ENCODE measurements around the gene HYAL1. TPM values are rescaled to one million over a fixed set of nuclear protein-coding genes. Genes with fewer than 3 reads are reported as not detected.
A peak's percentile ranks its signal among the peaks of the same experiment; 100 is the strongest.
"Not testable (repeated sequence)": the region's sequence is repeated elsewhere in the genome, so short reads cannot be mapped to it uniquely, and the experiment has no call there.

The HYAL1 gene
- total and polyA plus RNA-seq, 2 experiments from 2014 or later = 0.20 TPM; not detected in 1

DNA sequence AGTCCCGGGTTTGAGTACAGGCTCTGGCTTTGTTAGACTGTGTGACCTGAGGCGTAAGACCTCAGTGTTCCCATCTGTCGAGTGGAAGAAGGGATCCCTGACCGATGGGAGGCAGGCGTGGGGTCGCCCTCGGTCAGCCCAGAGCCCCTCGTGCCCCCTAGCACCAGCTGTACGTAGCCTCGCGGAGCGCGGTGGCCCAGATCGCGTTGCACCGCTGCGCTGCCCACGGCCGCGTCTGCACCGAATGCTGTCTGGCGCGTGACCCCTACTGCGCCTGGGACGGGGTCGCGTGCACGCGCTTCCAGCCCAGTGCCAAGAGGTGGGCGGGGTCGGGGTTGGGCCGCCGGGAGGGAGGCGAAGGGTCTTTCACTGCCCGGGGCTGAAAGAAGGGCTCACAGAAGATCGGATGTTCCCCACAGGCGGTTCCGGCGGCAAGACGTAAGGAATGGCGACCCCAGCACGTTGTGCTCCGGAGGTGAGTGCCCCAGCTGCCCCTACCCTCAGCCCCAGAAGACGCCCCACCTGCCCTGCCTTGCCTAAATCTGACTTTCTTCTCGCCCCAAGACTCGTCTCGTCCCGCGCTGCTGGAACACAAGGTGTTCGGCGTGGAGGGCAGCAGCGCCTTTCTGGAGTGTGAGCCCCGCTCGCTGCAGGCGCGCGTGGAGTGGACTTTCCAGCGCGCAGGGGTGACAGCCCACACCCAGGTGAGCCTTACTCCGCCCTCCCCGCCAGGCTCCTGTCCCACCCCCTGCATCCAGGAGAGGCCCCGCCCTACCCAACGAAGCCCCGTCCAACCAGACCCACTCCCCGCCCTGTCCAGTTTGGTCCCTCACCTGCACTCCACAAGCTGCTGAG is 28.0 kb downstream of the HYAL1 start:
- Histone ChIP-seq H3K9me3 (ENCODE audit: low read depth) (no peaks in the 10 kb centered on the region), H3F3A (ENCODE audit: insufficient read depth) (no peaks in the 10 kb centered on the region), H3K79me2 (ENCODE audit: insufficient read depth) (no peaks in the 10 kb centered on the region), H3K4me1 (ENCODE audit: insufficient read depth) (peaks cover 2% of the 10 kb centered on the region), H4K20me1 (ENCODE audit: insufficient read depth) (no peaks in the 10 kb centered on the region), H3K4me2 (ENCODE audit: unreplicated experiment) (no peak overlapping the region), H2AFZ (no peak overlapping the region), H3K36me3 (ENCODE audit: low read depth) (no peaks in the 10 kb centered on the region), H3K27me3 (replicated peaks; ENCODE audit: insufficient read depth) (no peaks in the 10 kb centered on the region), H3K27ac (no peak overlapping the region), H3K9ac (no peak overlapping the region), H3K4me3 (no peak overlapping the region), H3K9me2 (ENCODE audit: insufficient read depth) (no peaks in the 10 kb centered on the region)
- in situ Hi-C loops (cut with MboI) = no loop called here
- no peak for DNase-seq
- TF ChIP-seq EZH2 (IDR thresholded peaks at IDR 0.05; ENCODE audit: insufficient read depth, poor library complexity, severe bottlenecking) (no peak), EZH2phosphoT487 (IDR thresholded peaks at IDR 0.05; ENCODE audit: insufficient read depth, low read depth) (no peak)
- 87 to 94% methylated on average over 23 to 65 of the region's 65 CpGs for whole genome bisulfite sequencing, 2 experiments (ENCODE audit: low coverage in 1 of 2, low lambda C conversion rate in 2 of 2, missing lambda C conversion rate in 2 of 2)

DNA sequence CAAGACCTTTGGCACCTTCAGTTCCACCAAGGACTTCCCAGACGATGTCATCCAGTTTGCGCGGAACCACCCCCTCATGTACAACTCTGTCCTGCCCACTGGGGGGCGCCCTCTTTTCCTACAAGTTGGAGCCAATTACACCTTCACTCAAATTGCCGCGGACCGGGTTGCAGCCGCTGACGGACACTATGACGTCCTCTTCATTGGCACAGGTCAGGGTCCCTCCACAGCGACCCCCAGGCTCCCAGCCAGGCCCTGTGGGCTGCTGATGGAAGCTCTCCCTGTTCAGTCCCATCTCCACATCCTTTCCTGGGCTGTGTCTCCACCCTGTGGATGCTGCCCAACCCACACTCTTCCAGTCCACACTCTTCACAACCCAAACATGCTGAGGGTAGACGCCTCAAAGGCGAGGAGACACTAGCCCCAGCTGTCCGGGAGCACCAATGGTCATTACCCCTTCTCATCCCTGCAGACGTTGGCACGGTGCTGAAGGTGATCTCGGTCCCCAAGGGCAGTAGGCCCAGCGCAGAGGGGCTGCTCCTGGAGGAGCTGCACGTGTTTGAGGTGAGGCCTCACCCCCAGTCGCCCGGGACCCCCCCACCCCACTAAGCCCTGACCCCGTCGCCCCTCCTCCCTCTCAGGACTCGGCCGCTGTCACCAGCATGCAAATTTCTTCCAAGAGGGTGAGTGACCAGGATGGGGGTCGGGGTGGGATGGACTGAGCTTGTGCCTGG is 28.8 kb downstream of the HYAL1 start:
- Histone ChIP-seq H3K4me1 (ENCODE audit: insufficient read depth) (peaks cover 11% of the 10 kb centered on the region), H3F3A (ENCODE audit: insufficient read depth) (no peaks in the 10 kb centered on the region), H3K79me2 (ENCODE audit: insufficient read depth) (no peaks in the 10 kb centered on the region), H2AFZ (no peak overlapping the region), H4K20me1 (ENCODE audit: insufficient read depth) (no peaks in the 10 kb centered on the region), H3K9me3 (ENCODE audit: low read depth) (no peaks in the 10 kb centered on the region), H3K4me2 (ENCODE audit: unreplicated experiment) (no peak overlapping the region), H3K9me2 (ENCODE audit: insufficient read depth) (no peaks in the 10 kb centered on the region), H3K27ac (no peak overlapping the region), H3K4me3 (no peak overlapping the region), H3K36me3 (ENCODE audit: low read depth) (no peaks in the 10 kb centered on the region), H3K9ac (no peak overlapping the region), H3K27me3 (replicated peaks; ENCODE audit: insufficient read depth) (no peaks in the 10 kb centered on the region)
- TF ChIP-seq EZH2 (IDR thresholded peaks at IDR 0.05; ENCODE audit: insufficient read depth, poor library complexity, severe bottlenecking) (no peak), EZH2phosphoT487 (IDR thresholded peaks at IDR 0.05; ENCODE audit: insufficient read depth, low read depth) (no peak)
- in situ Hi-C loops (cut with MboI) = loop anchor here (5.0 kb wide), 1 partner anchor 77 kb away; no protein-coding TSS in a partner anchor
- 58 to 59% methylated on average over 21 to 26 of the region's 26 CpGs for WGBS, 2 experiments (ENCODE audit: low coverage in 1 of 2, low lambda C conversion rate in 2 of 2, missing lambda C conversion rate in 2 of 2)
- DNase-seq = peak; percentile 71

DNA sequence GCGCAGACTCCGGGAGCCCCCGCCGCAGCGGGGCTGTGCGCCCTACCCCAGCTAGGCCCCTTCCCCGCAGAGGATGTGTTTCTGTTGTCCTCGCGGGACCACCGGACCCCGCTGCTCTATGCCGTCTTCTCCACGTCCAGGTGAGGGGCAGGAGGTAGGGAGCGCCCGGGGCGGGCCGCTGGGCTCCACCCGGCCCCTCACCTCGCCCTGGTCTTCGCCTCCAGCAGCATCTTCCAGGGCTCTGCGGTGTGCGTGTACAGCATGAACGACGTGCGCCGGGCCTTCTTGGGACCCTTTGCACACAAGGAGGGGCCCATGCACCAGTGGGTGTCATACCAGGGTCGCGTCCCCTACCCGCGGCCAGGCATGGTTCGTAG is 29.7 kb downstream of the HYAL1 start:
- in situ Hi-C loops (cut with MboI) = loop anchor here (5.0 kb wide), 1 partner anchor 76 kb away; no protein-coding TSS in a partner anchor
- no peak overlapping the region for H3K27ac ChIP-seq

DNA sequence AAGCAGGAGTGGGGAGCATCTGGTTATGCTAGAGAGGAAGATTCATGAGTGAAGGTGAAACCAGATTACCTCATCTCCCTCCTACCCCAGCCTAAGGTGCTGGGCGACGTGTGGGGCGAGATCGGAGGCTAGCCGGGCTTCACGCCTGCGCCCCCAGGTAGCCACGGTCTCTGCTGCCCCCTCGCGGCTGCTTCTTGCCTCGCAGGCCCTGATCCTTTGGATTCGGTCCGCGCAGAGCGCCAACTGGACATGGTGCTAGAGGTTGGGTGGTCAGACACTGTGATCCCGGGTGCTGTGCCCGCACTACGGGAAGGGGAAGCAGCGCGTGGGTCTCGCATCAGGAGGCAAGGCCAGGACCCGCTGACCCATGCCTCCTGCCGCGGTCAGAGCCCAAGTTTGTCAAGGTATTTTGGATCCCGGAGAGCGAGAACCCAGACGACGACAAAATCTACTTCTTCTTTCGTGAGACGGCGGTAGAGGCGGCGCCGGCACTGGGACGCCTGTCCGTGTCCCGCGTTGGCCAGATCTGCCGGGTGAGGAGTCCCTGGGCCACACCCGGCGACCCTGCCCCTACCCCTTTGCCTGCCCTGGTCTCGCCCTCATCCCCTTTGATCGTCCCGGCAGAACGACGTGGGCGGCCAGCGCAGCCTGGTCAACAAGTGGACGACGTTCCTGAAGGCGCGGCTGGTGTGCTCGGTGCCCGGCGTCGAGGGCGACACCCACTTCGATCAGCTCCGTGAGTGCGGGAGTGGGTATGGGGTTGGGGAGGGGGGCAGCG is 30.3 kb downstream of the HYAL1 start:
- H4K20me1 ChIP-seq (ENCODE audit: insufficient read depth) = no peaks in the 10 kb centered on the region
- H3K36me3 ChIP-seq (ENCODE audit: low read depth) = no peaks in the 10 kb centered on the region
- H3K27ac ChIP-seq = no peak overlapping the region
- H3K9ac ChIP-seq = no peak overlapping the region
- peak overlapping the region; percentile 59 for H3K4me2 ChIP-seq (ENCODE audit: unreplicated experiment)
- no peaks in the 10 kb centered on the region for H3K9me2 ChIP-seq (ENCODE audit: insufficient read depth)
- peak overlapping the region; percentile 61; the same call in 1 of the 2 replicates for H2AFZ ChIP-seq
- TF ChIP-seq EZH2 (IDR thresholded peaks at IDR 0.05; ENCODE audit: insufficient read depth, poor library complexity, severe bottlenecking) (no peak), EZH2phosphoT487 (IDR thresholded peaks at IDR 0.05; ENCODE audit: insufficient read depth, low read depth) (no peak)
- 18 to 19% methylated on average over 58 to 61 of the region's 61 CpGs for WGBS, 2 experiments (ENCODE audit: low coverage in 1 of 2, low lambda C conversion rate in 2 of 2, missing lambda C conversion rate in 2 of 2)
- in situ Hi-C loops (cut with MboI) = loop anchor here (5.0 kb wide), 1 partner anchor 76 kb away; no protein-coding TSS in a partner anchor
- H3K27me3 ChIP-seq (replicated peaks; ENCODE audit: insufficient read depth) = no peaks in the 10 kb centered on the region
- H3K4me3 ChIP-seq = peak overlapping the region; percentile 50
- peak; percentile 81 for DNase-seq
- no peaks in the 10 kb centered on the region for H3K9me3 ChIP-seq (ENCODE audit: low read depth)
- no peaks in the 10 kb centered on the region for H3K79me2 ChIP-seq (ENCODE audit: insufficient read depth)
- H3K4me1 ChIP-seq (ENCODE audit: insufficient read depth) = peaks cover 18% of the 10 kb centered on the region
- peaks cover 7% of the 10 kb centered on the region; the same call in 1 of the 2 replicates for H3F3A ChIP-seq (ENCODE audit: insufficient read depth)

More for the DNA sequence above, 29.7 kb downstream of the HYAL1 start:
- H2AFZ ChIP-seq = no peak overlapping the region
- peaks cover 18% of the 10 kb centered on the region for H3K4me1 ChIP-seq (ENCODE audit: insufficient read depth)
- H3K9me2 ChIP-seq (ENCODE audit: insufficient read depth) = no peaks in the 10 kb centered on the region
- DNase-seq = no peak
- no peak overlapping the region for H3K4me2 ChIP-seq (ENCODE audit: unreplicated experiment)
- no peak for TF ChIP-seq EZH2 (IDR thresholded peaks at IDR 0.05; ENCODE audit: insufficient read depth, poor library complexity, severe bottlenecking)
- TF ChIP-seq EZH2phosphoT487 (IDR thresholded peaks at IDR 0.05; ENCODE audit: insufficient read depth, low read depth) = no peak
- H3K36me3 ChIP-seq (ENCODE audit: low read depth) = no peaks in the 10 kb centered on the region
- H3K9me3 ChIP-seq (ENCODE audit: low read depth) = no peaks in the 10 kb centered on the region
- H3K79me2 ChIP-seq (ENCODE audit: insufficient read depth) = no peaks in the 10 kb centered on the region
- no peaks in the 10 kb centered on the region for H4K20me1 ChIP-seq (ENCODE audit: insufficient read depth)
- peaks cover under 1% of the 10 kb centered on the region; the same call in 1 of the 2 replicates for H3F3A ChIP-seq (ENCODE audit: insufficient read depth)
- H3K4me3 ChIP-seq = no peak overlapping the region
- 69 to 74% methylated on average over 23 to 31 of the region's 31 CpGs for WGBS, 2 experiments (ENCODE audit: low coverage in 1 of 2, low lambda C conversion rate in 2 of 2, missing lambda C conversion rate in 2 of 2)
- no peaks in the 10 kb centered on the region for H3K27me3 ChIP-seq (replicated peaks; ENCODE audit: insufficient read depth)
- H3K9ac ChIP-seq = no peak overlapping the region

DNA sequence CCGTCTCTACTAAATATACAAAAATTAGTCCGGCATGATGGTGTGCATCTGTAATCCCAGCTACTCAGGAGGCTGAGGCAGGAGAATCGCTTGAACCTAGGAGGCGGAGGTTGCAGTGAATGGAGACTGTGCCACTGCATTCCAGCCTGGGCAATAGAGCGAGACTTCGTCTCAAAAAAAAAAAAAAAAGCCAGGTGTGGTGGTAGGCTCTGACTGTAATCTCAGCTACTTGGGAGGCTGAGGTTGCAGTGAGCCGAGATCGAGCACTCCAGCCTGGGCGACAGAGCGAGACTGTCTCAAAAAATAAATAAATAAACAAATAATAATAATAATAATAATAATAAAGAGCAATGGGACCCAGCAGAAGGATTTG is 30.9 kb downstream of the HYAL1 start:
- H4K20me1 ChIP-seq (ENCODE audit: insufficient read depth) = not testable (repeated sequence)
- in situ Hi-C loops (cut with MboI) = loop anchor here (5.0 kb wide), 1 partner anchor 75 kb away; no protein-coding TSS in a partner anchor

More for the DNA sequence above, 30.9 kb downstream of the HYAL1 start:
- H3F3A ChIP-seq (ENCODE audit: insufficient read depth); H3K4me3 ChIP-seq; H3K9ac ChIP-seq; H3K9me2 ChIP-seq (ENCODE audit: insufficient read depth); H2AFZ ChIP-seq; H3K4me2 ChIP-seq (ENCODE audit: unreplicated experiment); DNase-seq; H3K9me3 ChIP-seq (ENCODE audit: low read depth); H3K36me3 ChIP-seq (ENCODE audit: low read depth); H3K27me3 ChIP-seq (replicated peaks; ENCODE audit: insufficient read depth); H3K79me2 ChIP-seq (ENCODE audit: insufficient read depth); H3K27ac ChIP-seq: not testable (repeated sequence)
- WGBS, 2 experiments (ENCODE audit: low coverage in 1 of 2, low lambda C conversion rate in 2 of 2, missing lambda C conversion rate in 2 of 2) = 58% methylated on average over 9 to 10 of the region's 10 CpGs
- H3K4me1 ChIP-seq (ENCODE audit: insufficient read depth) = peaks cover 21% of the 10 kb centered on the region

Data from GM23248 (cell line).